SU-DHL-6 (cell line): ENCODE measurements around the gene PPWD1.

Source experiments
- CTCF ChIP-seq: fragments of 200-600 bp; sonication (generic); IDR thresholded peaks from one replicate; pipeline ENCODE4 v1.5.1; 2017; ENCODE audit warnings: antibody characterized with exemption, mild to moderate bottlenecking, low read length, moderate library complexity; ENCODE audit not compliant: insufficient read depth, poor library complexity, severe bottlenecking
- EZH2phosphoT487 ChIP-seq: fragments of 200-600 bp; sonication (generic), shearing (Covaris generic); conservative IDR thresholded peaks from 2 replicates; pipeline ENCODE4 v1.6.1; 2018; ENCODE audit warnings: mild to moderate bottlenecking, antibody characterized with exemption, low read length, moderate library complexity, mixed read lengths

- TF ChIP-seq CTCF (no peak), EZH2phosphoT487 (no peak)
Measured at GRCh38 chr5:65623482-65623881, 60.4 kb downstream of the PPWD1 start.
